Upper lobe of left lung (tissue), 6 donors: ENCODE results near the gene FGF14. TPM values are rescaled to one million over a fixed set of nuclear protein-coding genes. Genes with fewer than 3 reads are reported as not detected.

Experiments used
- ATAC-seq, 2 donors: fragments of 200-7000 bp; cut with Tn5 transposase; one replicate each; pipeline ENCODE4 v1.9.1; 2022; ENCODE audit warnings: mild to moderate bottlenecking in 2 of 2, moderate library complexity in 2 of 2; ENCODE audit not compliant: low FRiP score in 2 of 2
- DNase-seq, 2 donors: peaks; one replicate each; pipeline ENCODE4 v3.0.0-alpha.2; 2019 to 2020
- H3K27ac ChIP-seq, 4 donors: fragments of 200-600 bp; sonication (generic); one replicate each; pipeline ENCODE4 v1.5.1; 2016 to 2019
- H3K27me3 ChIP-seq, 4 donors: fragments of 200-600 bp; sonication (generic); one replicate each; pipeline ENCODE4 v1.5.1; 2017 to 2019
- H3K36me3 ChIP-seq, 4 donors: fragments of 200-600 bp; sonication (generic); one replicate each; pipeline ENCODE4 v1.5.1; 2016 to 2019
- H3K4me1 ChIP-seq, 4 donors: fragments of 200-600 bp; sonication (generic); one replicate each; pipeline ENCODE4 v1.5.1; 2018 to 2019
- H3K4me3 ChIP-seq, 4 donors: fragments of 200-600 bp; sonication (generic); one replicate each; pipeline ENCODE4 v1.5.1; 2017 to 2019; ENCODE audit warnings: mild to moderate bottlenecking in 2 of 4, moderate library complexity in 1 of 4
- H3K9me3 ChIP-seq, 4 donors: fragments of 200-600 bp; sonication (generic); one replicate each; pipeline ENCODE4 v1.5.1; 2018 to 2019
- CTCF ChIP-seq, 6 experiments: fragments of 450-650 bp in 4 of 6; fragments of 200-600 bp in 2 of 6; sonication (generic) in 2 of 6; IDR thresholded peaks; one replicate each; pipeline ENCODE4 v1.5.1; 2016 to 2019; ENCODE audit warnings: antibody characterized with exemption in 6 of 6
- EP300 ChIP-seq, 4 donors: sonication (generic); formaldehyde crosslinking; IDR thresholded peaks; one replicate each; pipeline ENCODE4 v1.5.1; 2017; ENCODE audit warnings: antibody characterized with exemption in 4 of 4, control low read depth in 2 of 4
- POLR2A ChIP-seq, 4 donors: fragments of 450-650 bp; IDR thresholded peaks; one replicate each; pipeline ENCODE4 v1.5.1; 2016 to 2017; ENCODE audit warnings: antibody characterized with exemption in 4 of 4, mild to moderate bottlenecking in 2 of 4
- POLR2AphosphoS5 ChIP-seq, 2 donors: sonication (generic); formaldehyde crosslinking; IDR thresholded peaks; one replicate each; pipeline ENCODE4 v1.5.1; 2017; ENCODE audit warnings: antibody characterized with exemption in 2 of 2
- WGBS, 2 donors: methylation state at CpG; one replicate each; pipeline ENCODE4 v1.1.5; 2017 to 2018; 5-methylcytosine and 5-hydroxymethylcytosine counted together
- total RNA-seq, 6 donors: library from RNA; depleted of rRNA in 4 of 6; stranded (reverse); fragments of >200 nt in 4 of 6; gene quantifications; one replicate each; pipeline versions ENCODE4 v1.1.0 to v1.2.1, GENCODE V29; 2016 to 2021
- donor health status: DM: no; HTN: no; CAD: no; lungs with moderate emphysema.
- donor health status: DM: no; HTN: yes; CAD: no; lungs with severe emphysema.

Gene FGF14
- total RNA-seq, 6 donors from 2014 or later, result 0.80 to 8.4 (median 4.1) TPM

GRCh38 chr13:102374726-102375125, 27.1 kb downstream of the FGF14 start:
- Histone ChIP-seq H3K4me3 (no peak overlapping the region), H3K27ac (no peak overlapping the region), H3K27me3 (no peaks in the 10 kb centered on the region), H3K9me3 (no peaks in the 10 kb centered on the region), H3K4me1 (no peaks in the 10 kb centered on the region), H3K36me3 (no peaks in the 10 kb centered on the region)
- no peak for TF ChIP-seq POLR2A (IDR thresholded peaks at IDR 0.05)
- no peak for TF ChIP-seq CTCF (IDR thresholded peaks at IDR 0.05)
- no peak for TF ChIP-seq EP300 (IDR thresholded peaks at IDR 0.05)
- ATAC-seq (no peak), DNase-seq (no peak)
- WGBS, 2 donors, result 95 to 100% methylated on average over 1 of the region's 1 CpG

- DNase-seq (no peak), ATAC-seq (no peak)
- TF ChIP-seq POLR2AphosphoS5 (IDR thresholded peaks at IDR 0.05) (no peak), EP300 (IDR thresholded peaks at IDR 0.05) (no peak), POLR2A (IDR thresholded peaks at IDR 0.05) (no peak), CTCF (IDR thresholded peaks at IDR 0.05) (no peak)
These were observed 27.6 kb downstream of the FGF14 start for GRCh38 chr13:102374233-102374632.

GRCh38 chr13:102373221-102373620, 28.6 kb downstream of the FGF14 start:
- H3K27me3 ChIP-seq, result no peaks in the 10 kb centered on the region
- no peak for DNase-seq
- no peak for ATAC-seq
- H3K9me3 ChIP-seq, result no peaks in the 10 kb centered on the region
- no peaks in the 10 kb centered on the region for H3K4me1 ChIP-seq
- H3K36me3 ChIP-seq, result no peaks in the 10 kb centered on the region
- H3K27ac ChIP-seq, result no peak overlapping the region
- TF ChIP-seq POLR2AphosphoS5 (IDR thresholded peaks at IDR 0.05) (no peak), EP300 (IDR thresholded peaks at IDR 0.05) (no peak), POLR2A (IDR thresholded peaks at IDR 0.05) (no peak), CTCF (IDR thresholded peaks at IDR 0.05) (no peak)
- no peak overlapping the region for H3K4me3 ChIP-seq

More at GRCh38 chr13:102374233-102374632, 27.6 kb downstream of the FGF14 start:
- Histone ChIP-seq H3K27me3 (no peaks in the 10 kb centered on the region), H3K27ac (no peak overlapping the region), H3K4me1 (no peaks in the 10 kb centered on the region), H3K4me3 (no peak overlapping the region), H3K36me3 (no peaks in the 10 kb centered on the region), H3K9me3 (no peaks in the 10 kb centered on the region)

GRCh38 chr13:102369302-102369701, 32.5 kb downstream of the FGF14 start:
- DNase-seq (no peak), ATAC-seq (no peak)
- H3K4me1 ChIP-seq, result no peaks in the 10 kb centered on the region
- 81 to 85% methylated on average over 2 of the region's 2 CpGs for WGBS, 2 donors
- no peak overlapping the region for H3K4me3 ChIP-seq
- no peaks in the 10 kb centered on the region for H3K9me3 ChIP-seq
- H3K27ac ChIP-seq, result no peak overlapping the region
- H3K36me3 ChIP-seq, result no peaks in the 10 kb centered on the region
- no peaks in the 10 kb centered on the region for H3K27me3 ChIP-seq
- TF ChIP-seq POLR2AphosphoS5 (IDR thresholded peaks at IDR 0.05), result no peak
- TF ChIP-seq EP300 (IDR thresholded peaks at IDR 0.05), result no peak
- TF ChIP-seq CTCF (IDR thresholded peaks at IDR 0.05), result no peak
- TF ChIP-seq POLR2A (IDR thresholded peaks at IDR 0.05), result no peak

GRCh38 chr13:102367836-102368235, 34.0 kb downstream of the FGF14 start:
- WGBS, 2 donors, result 84 to 88% methylated on average over 14 of the region's 14 CpGs
- H3K4me3 ChIP-seq, result no peak overlapping the region
- no peak for DNase-seq
- no peak for TF ChIP-seq POLR2AphosphoS5 (IDR thresholded peaks at IDR 0.05)
- TF ChIP-seq CTCF (IDR thresholded peaks at IDR 0.05), result no peak
- no peak for TF ChIP-seq POLR2A (IDR thresholded peaks at IDR 0.05)
- TF ChIP-seq EP300 (IDR thresholded peaks at IDR 0.05), result no peak
- H3K9me3 ChIP-seq, result no peaks in the 10 kb centered on the region
- H3K36me3 ChIP-seq, result no peaks in the 10 kb centered on the region
- no peak overlapping the region for H3K27ac ChIP-seq
- no peak for ATAC-seq
- no peaks in the 10 kb centered on the region for H3K4me1 ChIP-seq
- H3K27me3 ChIP-seq, result no peaks in the 10 kb centered on the region
